ENCODE measurements around the gene ARRB1.
"Not testable (repeated sequence)": the region's sequence is repeated elsewhere in the genome, so short reads cannot be mapped to it uniquely, and the experiment has no call there.

ARRB1 gene

DNA sequence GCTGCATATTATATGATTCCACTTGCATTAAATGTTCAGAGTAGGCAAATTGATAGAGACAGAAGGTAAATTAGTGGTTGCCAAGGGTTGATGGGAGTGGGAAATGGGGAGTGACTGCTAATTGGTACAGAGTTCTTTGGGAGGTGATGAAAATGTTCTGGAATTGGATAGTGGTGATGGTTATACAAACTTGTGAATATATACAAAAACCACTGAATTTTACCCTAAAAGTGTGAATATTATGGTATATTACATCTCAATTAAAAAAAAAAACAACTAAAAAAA, 52.5 kb downstream of the ARRB1 start:
- no peak for DNase-seq (ENCODE audit: low read depth)

DNA sequence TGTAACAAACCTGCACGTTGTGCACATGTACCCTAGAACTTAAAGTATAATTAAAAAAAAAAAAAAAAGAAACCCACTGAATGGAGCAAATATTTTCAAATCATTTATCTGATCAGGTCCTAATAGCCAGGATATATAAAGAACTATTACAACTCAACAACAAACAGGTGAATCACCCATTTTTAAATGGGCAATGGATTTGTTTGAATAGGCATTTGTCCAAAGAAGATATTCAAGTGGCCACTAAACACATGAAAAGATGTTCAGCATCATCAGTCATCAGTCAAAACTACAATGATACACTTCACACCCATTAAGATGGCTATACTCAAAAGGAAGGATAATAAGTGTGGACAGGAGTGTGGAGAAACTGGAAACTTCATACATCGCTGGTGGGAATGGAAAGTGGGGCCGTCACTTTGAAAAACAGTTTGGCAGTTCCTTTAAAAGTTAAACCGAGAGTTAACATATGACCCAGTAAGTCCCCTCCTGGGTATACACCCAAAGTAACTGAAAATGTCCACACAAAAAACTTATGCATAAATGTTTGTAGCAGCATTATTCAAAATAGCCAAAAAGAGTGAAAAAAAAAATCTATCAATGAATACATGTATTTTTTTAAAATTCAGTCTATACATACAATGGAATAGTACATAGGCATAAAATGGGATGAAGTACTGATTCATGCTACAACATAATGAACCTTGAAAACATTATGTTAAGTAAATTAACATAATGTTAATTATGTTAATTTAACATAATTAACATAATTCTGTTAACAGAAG, 53.1 kb downstream of the ARRB1 start:
- no peak for DNase-seq (ENCODE audit: low read depth)

DNA sequence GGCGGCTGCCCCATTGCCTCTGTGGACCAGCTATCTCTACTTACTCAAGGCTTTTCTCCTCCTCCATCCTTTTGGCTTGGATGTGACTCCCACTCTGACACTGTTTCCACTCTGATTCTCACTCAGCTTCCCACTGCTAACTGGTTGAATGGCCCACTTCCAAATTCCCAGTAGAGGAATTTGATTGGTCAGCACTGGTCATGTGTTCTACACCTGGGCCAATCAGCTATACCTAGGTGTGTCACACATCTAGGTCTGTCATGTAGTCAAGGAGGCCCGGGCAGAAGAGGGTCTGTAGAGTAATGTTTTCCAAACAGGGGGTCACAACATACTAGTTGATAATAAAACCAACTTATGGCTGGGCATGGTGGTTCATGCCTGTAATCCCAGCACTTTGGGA, 57.6 kb downstream of the ARRB1 start:
- DNase-seq (ENCODE audit: low read depth), result no peak

DNA sequence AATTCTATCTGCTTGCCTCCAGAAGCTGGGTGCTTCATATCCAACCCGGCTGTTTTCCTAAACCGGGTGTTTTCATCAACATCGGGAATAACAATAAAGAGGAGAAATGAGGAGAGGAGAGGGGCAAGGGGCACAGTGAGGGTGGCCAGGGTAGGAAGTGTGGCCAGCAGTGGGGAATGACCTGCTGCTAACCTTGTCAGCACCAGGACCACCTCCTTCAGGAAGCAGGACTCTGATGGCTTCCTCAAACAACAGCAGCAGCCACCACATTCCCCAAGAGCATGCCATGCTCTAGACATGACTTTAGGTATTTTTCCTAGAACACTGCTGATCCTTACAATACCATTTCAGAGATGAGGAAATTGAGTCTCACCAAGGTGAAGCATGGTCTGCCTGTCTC, 58.5 kb downstream of the ARRB1 start:
- no peak for DNase-seq (ENCODE audit: low read depth)

DNA sequence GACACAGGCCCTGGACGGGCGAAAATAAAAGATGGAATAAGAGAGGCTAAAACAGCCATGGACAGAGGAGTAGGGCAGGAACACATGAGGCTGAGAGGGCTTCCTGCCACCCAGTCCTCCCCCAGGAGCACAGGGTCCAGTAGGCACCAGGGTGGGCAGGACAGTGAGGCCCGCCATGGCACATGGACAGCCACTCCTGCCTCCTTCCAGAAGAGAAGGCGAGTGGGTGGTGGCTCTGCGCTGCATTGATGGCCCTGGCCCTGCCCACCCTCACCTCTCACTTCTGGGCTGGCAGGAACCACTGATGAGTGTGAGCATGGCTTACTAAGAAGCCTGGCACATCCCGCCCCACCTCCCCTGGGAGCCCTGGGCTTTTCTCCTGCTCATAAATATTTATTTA, 59.7 kb downstream of the ARRB1 start:
- DNase-seq (ENCODE audit: low read depth), result no peak

DNA sequence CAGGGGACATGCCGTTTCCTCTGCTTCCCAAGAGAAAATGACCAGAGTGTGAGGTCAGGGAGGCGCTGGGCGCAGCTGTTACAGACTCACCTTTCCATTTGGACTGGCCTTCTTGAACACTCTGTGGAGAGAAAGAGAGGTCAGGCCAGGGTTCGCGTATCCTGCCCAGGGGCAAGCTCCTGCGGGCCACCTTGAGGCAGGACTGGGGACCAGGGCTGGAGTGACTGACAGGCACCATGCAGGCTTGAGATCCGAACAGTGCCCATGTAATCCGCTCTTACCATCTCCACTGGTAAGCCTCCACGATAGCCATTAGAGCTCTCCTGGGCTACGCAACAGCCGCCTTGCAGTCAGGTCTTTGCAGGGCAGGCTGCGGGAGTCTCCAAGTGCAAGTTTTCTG, 61.5 kb downstream of the ARRB1 start:
- DNase-seq (ENCODE audit: low read depth), result no peak

DNA sequence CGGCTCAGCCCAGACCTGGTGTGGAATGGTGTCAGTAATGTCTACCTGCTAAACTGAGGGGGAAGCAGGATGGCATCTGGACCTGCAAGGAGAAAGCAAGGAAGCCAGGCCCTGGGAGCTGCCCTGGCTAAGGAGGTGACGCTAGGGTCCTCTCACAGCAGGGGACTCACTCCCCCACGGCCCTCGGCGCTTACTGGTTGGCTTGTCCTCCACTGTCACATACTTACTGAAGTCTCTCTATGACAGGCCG, 62.0 kb downstream of the ARRB1 start:
- DNase-seq (ENCODE audit: low read depth), result no peak

DNA sequence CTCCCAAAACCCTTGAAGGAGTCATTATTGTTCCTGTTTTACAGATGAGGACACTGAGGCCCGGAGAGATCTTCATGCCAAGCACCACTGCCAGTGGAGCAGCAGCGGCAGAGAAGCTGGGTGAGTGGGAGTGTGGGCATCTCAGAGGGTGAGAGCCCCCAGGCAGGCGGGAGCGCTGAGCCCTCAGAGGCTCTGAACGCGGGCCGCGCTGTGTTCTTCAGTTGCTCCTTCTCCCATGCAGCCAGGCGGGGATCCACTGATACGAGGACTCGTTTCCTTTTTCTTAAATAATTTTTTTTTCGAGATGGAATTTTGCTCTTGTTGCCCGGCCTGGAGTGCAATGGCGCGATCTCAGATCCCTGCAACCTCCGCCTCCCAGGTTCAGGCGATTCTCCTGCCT, 63.9 kb downstream of the ARRB1 start:
- no peak for DNase-seq (ENCODE audit: low read depth)

DNA sequence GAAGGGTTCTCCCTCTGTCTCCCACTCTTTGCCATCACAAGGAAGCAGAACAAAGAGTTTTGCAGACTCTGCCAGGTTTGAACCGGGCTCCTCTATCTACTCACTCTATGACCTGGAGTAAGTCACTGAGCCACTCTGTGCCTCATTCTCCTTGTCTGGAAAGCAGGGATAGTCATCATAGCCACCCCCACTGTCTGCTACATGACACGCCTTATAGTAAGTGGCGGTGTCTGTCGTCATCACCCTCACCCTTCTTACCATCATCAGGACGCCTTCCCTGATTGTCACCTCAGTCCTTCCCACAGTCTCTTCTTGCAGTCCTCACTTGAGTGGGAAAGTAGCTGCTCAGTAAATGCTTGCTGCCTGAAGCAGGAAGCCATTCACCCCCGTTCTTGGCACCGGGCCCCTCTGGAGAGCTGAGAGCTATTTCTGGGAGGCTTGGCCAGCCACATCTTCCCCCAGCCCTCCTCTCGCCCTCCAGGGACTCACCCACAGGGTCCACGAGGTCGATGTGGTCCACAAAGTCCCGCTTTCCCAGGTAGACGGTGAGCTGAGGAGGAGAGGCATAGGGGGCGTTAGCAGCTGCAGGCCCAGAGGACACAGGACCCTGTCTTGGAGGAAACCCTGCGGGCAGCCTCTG, 64.5 kb downstream of the ARRB1 start:
- DNase-seq (ENCODE audit: low read depth), result no peak

DNA sequence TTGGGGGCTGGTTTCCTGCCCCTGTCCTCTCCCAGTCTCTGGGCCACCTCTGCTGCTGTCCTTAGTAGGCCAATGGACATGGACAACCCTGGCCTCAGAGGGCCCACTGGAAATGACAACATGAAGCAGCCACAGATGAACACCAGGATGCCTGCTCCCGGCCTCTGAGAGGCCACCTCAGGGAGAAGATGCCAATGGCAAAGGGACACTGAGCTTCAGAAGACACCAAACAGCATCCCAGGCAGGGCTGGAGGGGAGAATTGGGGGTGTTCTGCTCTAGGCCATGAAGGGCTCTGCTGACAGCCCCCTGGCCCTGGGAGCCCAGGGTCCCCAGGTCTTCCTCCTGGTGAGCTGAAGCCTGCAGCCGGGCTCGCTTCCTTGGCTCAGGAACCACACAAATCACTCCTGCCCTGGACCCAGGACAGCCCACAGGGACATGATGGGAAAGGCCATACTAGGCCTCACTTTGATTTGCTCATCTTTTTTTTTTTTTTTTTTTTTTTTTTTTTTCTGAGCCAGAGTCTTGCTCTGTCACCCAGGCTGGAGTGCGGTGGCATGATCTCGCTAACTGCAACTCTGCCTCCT, 65.6 kb downstream of the ARRB1 start:
- no peak for DNase-seq (ENCODE audit: low read depth)

DNA sequence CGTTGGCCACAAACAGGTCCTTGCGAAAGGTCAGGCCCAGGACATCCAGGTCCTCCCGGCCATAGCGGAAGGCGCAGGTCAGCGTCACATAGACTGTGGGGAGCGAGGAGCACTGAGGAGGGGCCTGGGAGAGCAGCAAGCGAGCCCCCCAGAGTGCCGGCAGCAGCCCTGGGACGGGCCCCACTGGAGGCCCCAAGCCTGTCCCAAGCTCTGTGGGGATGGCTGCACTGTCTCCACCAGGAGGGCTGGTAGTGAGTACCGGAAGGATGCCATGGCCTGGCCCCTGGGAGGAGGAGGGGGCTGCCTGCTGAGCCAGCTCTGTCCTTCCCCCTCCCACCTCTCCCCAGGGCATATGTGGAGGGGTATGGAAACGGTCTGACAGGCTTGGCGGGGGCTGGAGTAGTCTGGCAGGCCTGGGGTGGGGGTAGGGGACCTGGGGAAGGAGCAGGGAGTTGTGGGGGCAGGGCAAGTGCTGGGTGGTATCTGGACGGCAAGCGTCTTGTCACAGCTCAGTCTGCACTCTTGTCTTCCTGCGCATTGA, 68.0 kb downstream of the ARRB1 start:
- DNase-seq (ENCODE audit: low read depth), result no peak

DNA sequence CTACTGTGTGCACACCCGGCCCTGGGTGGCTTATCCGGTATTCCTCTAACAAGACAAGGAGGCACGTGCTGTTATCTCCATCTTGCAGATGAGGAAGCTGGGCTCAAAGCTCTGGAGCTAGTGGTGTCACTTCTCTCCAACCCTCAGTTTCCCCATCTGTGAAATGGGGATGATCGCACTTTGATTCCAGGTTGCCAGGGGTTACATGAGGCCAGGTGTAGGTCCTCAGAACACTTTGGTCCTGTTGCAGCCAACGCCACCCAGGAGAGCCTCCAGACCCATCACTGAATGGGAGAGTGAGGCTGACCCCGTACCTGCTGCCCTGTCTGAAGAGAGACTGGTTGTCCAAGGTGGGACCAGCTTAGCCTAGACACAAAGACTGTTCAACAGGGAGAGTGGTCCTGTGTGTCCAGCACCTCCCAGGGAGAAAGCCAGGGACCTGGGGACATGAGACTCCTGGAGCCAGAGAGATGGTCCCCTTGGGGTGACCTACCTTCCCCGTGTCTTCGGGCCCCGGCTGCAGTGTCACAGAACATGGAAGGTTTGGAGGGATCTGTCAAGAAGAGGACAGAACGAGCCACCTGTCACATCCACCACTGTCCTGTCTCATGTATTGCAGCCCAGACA, 69.9 kb downstream of the ARRB1 start:
- no peak for DNase-seq (ENCODE audit: low read depth)

DNA sequence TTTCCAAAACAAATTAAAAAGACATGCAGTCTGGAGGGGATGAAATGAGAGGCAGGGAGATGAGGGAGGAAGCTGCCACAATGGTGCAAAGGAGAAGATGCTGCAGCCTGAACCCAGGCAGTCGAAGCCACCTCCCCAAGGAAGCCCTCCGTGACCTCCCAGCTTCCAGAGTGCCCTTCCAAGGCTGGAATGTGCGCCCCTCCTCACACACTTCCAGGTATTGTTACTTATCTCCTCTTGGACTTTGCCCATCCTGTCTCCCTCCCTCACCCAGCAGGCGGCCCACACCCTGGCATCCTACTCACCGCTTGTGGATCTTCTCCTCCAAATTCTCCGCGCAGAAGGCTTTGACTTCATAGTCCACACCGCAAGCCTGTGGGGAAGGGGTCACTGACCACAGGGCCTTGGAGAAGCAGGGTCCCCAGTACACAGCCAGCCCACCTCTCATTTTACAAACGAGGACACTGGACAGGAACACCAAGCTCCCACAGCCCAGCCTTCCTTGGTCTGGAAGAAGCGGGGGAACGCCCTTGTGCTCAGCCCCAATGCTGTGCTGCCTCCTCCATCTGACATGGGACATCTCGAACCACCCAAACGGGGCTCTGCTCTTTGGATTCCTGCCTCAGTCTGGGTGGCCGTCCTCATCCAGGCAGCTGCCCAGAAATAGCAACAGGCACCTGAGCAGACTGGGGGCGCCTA, 70.5 kb downstream of the ARRB1 start:
- DNase-seq (ENCODE audit: low read depth), result no peak

DNA sequence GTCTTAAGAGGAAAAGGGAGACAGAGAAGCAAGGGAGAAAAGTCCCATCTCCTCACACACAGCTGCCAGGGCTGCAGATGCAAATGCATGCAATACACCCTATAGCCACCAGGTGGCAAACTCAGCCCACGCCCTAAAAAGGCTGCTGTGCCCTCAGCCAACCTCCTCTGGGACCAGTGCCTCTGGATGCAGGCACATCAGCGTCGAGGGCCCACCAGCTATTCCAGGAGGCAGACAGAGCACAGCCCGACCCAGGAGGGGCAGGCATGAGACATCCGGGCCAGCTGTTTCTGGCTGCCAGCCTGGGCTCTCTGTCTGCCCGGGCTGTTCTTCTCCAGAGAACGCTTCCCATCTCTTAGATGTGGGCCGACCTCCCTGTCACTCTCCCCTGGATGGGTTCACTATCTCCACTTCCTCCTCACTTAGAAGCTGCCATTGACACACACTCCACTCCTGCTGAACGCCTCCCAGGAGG, 71.2 kb downstream of the ARRB1 start:
- peak; percentile 70 for DNase-seq (ENCODE audit: low read depth)

DNA sequence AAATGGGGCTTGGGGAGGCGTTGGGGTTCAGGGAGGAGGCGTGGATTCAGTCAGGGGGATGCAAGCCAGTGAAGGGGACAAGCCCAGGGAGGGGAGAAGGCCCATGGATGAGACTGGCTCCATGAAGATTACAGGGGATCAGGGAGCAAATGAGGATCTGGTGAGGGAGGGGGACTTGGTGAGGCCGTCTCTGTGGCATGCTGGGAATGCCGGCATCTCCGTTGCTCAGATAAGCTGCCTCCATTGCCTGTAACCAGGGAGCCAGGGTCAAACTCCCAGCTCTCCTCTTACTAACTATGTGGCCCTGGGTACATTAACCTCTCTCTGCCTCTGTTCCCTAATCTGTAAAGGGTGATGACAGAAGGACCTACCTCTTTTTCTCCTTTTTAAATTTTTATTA, 72.2 kb downstream of the ARRB1 start:
- DNase-seq (ENCODE audit: low read depth), result no peak

DNA sequence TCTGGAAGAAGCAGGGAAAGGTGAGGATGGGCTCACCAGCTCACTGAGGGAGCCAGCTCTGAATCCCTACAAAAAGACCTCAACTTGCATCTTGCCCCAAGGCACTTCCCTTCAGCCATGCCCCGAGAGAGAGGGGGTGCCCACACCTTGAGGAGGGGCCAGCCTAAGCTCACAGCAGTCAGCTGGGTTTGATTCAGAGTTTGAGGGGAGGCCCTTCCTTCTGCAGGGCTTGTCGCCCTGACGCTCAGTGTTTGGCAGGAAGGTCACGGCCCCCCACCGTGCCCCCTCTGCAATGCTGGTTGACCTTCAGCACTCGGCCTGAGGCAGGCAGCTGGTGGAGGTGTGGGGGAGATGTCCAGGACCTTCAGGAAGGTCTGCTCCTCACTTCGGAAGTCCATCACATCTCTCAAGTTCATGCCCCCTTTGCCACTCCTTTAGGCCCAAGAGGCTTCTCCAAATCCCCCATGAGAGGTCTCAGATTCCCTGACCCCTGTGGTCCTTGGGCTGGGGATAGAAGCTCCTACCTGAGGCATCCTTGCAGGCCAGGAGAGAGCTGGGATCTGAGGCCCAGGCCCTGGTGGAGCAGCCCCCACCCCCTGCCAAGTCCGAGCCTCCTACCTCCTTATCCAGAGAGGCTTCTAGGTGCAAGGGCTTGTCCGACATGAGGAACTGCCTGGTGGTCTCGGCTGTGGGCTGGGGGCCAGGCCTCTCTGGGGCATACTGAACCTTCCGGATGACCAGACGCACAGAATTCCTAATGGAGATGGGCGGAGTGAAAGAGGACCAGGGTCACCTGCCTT, 73.3 kb downstream of the ARRB1 start:
- no peak for DNase-seq (ENCODE audit: low read depth)

DNA sequence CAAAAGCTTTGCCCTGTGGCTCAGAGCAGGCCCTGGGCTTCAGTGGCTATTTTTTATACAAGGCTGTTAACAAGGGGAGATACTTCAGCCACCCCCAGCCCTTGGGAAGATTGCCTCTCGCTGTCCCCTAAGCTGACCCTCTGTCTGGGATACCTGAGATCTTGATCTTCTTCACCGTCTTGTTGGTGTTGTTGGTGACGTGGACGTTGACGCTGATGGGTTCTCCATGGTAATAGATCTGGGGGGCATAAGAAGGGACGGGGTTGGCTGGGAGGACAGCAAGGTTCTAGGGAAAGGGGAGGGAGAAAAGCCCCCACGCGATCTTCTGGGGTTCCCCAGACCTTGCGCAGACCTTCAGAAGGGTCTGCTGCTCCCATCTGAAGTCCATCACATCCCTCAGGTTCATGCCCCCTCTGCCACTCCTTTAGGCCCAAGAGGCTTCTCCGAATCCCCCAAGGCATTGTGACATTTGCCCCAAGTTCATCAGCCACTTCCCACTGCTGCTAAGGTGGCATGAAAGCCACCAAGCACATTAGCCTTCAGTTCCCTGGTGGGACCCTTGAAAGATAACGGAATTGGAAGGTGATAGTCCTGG, 74.2 kb downstream of the ARRB1 start:
- no peak for DNase-seq (ENCODE audit: low read depth)

DNA sequence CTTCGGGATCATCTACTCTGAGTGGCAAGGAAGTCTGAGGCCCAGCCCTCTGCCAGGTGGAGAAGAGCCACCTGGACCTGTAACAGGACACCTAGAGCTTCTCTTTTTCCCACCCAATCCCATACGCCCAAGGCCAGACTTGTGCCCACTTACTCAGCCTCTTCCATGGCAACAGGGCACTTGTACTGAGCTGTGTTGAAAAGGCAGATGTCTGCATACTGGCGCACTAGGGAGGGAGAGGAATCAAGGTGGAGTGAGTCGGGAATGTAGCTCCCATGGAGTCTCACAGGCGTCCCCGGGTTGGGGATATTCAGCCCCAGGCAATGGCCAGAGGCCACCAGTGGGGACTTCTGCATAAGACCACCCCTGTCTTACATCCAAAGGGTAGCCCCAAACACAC, 74.8 kb downstream of the ARRB1 start:
- no peak for DNase-seq (ENCODE audit: low read depth)

DNA sequence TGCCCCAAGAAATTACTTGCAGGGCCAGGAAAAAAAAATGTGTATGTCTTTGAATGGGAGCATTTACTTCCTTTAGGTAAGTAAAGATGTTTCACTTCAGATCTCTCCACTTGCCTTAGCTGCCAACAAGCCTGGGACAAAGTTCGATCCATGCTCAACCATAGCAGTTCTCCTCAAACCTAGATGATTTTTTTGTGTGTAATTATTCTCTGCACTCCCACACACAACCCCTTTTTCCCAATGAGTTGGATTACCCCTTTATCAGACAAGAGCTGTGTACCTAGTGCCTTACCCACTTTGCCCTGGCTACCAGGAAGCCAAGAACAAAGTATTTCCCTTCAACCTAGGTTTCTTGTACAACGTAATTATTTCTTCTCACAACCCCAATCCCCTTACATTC, 75.3 kb downstream of the ARRB1 start:
- no peak for DNase-seq (ENCODE audit: low read depth)

DNA sequence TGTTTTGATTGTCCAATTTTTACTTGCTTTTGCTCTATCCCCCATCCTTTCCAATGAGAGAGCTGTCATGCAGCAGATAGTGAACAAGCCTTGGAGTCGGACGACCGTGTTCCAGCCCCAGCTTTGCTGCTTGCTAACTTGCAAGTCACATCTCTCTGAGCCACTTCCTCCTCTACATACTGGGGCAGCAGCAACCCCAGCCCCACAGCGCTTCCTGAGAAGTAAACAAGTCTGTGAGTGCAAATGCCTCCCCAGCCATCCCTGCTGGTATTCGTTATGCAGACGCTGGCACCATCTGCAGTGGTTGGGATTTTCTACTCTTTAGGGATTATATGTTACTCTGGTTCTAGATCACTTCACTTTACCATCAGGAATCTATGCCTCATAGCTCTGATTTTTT, 75.9 kb downstream of the ARRB1 start:
- peak; percentile 64 for DNase-seq (ENCODE audit: low read depth)

DNA sequence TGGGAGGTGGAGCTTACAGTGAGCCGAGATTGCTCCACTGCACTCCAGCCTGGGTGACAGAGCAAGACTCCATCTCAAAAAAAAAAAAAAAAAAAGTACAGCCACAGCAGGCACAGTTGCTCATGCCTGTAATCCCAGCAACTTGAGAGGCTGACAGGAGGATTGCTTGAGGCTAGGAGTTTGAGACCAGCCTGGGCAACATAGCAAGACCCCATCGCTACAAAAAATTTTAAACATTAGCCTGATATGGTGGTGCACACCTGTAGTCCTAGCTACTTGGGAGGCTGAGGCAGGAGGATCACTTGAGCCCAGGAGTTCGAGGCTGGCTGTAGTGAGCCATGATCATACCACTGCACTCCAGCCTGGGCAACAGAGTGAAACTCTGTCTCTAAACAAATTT, 76.7 kb downstream of the ARRB1 start:
- not testable (repeated sequence) for DNase-seq (ENCODE audit: low read depth)
